Stimulated activated CD4-positive, alpha-beta T cell treated with anti-CD3 and anti-CD28 coated beads, Interleukin-2, amount 100 ng/mL, for 4 hours (primary cell): ENCODE data around the gene PAPPA.

Experiments
- DNase-seq: peaks from one replicate; pipeline ENCODE4 v3.0.0-alpha.2; 2020; ENCODE audit warnings: low read depth

PAPPA gene

DNA sequence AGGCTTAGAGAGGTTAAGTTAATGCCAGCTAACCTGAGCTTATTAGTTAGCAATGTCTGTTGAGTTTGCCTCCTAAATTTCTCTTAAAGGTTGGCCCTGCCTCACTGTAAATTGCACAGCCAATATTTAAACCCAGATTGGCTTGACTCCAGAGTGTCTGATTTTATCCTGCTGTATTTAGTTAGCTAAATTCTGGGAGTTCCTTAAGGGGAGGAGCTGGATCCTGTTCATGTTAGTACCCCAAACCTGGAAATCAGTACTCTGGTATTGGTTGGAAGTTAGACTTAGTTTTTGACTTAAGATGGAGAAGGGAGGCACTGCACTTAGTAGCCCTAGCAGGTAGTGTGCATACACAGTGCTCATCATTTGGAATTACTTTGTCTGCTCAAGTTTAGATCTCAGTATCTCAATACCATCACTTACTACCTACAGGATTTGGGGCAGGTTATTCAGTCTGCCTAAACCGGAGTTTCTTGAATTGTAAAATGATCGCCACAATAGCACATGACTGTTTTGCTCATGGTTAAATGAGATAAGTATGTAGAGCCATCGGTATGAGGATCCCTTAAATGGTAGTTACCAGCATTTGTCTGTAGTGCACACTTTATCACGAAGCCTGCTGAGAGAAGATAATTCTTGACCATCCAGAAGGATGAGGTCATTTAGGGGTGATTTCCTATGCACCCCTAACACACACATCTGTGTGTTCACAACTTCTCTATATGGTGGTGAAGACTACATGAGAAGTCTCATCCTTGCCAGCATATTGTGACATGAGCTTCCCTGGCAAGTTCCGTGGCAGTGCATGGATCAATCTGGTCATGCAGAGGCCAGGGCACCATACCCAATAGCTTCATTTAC is 268.8 kb downstream of the PAPPA start:
- DNase-seq: no peak

DNA sequence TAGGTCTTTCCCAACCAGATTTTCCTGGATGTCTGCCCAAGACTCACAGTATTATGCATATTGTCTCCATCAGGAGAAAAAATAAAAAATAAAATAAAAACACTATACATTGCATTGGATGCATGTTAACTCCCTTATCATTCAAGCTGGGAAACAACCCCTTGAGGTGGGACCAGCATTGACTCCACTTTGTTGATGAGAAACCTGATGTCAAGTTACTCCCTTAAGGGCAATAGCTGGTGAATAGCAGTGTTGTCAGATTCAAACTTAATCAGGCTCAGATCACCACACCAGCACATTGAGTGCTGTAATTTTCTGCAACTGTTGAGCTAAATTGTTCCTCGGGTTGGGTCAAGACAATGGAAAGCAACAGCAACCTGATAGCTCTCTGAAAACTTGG is 269.6 kb downstream of the PAPPA start:
- no peak for DNase-seq

DNA sequence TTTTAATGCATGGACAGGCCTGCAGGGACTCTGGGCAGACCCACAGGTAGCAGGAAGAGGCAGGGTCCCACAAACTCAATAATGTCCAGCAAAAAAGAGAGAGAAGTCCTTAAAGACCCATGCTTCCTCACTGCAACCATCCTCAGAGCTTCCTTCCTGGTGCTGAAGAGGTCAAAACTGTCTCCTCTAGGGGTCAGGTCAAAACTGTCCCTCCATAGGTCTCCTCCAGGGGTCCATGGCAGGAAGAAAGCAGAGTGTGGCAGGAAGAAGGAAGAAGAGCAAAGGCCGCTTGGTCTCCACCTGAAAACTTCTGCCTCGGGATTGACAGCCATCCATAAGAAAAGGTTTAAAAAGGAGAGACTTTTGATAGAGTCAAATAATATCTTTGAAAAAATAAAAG is 271.7 kb downstream of the PAPPA start:
- no peak for DNase-seq

DNA sequence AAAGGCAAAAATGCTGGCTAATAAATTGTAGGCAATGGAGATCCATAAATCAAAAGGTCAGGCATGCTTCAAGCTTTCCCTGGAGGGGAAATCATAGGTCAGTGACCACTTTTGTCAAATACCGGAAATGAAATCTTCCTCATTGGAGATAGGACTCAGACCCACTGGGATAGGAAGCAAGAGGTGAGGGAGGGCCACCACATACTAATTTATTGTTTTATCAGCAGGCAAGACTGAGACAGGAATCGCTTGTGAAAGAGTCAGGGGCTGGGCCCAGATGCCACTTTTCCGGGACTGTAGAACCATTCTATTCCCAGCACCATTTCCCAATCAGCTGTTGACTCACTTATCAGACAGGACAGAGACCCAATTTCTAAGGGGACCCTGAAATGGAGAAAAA is 277.3 kb downstream of the PAPPA start:
- no peak for DNase-seq

DNA sequence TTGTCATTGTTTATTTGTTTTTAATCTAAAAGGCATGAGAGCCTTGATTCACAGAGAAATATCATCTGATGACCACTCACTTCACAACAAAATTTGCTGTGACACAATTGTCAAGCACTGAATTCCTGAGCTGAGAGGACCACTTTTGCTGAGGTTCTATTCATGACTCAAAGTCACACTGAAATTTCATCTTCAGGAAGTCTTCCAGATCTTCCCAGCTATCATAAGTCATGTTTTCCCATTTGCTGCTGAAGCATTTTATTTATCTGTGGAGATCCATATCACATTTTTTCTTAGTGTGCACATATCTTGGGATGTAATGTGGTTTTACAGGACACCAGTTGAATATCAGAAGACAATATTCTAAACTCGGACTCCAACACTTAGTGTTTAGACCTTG is 278.5 kb downstream of the PAPPA start:
- no peak for DNase-seq

DNA sequence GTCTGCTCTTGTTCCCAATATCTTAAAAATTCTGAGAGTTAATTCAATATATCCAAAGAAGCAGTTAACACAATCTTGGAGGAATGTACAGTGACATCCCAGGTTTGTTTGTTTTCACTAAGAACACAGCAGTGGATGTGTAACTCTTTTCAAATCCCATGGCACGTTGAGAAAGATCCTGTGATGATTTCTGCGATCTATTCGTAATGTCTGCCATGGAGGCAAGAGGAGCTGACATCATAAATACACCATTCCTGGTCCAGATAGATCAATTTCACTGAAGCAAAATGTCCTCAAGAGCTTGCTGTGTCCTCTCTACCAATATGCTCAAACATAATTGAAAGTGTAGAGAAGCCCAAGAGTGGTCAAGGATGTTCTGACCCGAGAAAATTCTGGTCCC is 280.7 kb downstream of the PAPPA start:
- no peak for DNase-seq

DNA sequence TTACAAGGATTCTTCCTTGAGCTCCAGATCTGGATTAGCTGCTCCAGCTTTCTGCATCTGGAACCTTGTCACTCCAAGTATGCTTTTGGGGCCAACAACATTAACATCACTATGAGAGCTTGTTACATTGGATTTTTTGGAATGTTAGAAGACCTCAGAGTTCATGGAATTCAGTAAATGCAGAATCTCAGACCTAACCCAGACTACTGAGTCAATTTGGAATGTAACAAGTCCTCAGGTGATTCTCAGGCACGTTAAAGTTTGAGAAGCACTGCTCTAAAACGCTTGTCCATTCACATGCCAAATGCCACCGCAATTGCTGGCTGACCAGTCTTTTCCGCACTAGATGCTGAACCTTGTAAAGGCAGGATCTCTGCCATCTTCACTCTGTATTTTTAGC is 282.1 kb downstream of the PAPPA start:
- no peak for DNase-seq

DNA sequence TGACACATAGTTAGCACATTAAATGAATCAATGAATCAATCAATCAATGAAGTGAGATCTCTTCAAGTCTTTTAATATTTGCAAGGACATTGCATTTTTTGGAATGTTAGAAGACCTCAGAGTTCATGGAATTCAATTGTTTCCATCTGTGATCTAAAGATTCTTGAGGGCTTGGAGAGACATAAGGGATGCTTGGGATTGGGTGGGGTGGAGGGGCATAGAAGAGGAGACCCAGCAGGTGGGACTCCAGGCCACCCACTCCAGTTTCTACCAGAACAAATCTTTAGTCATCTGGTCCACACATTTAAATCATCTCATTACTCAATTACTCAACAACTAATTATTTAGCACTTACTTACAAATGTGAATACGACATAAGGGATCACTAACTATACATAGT is 282.5 kb downstream of the PAPPA start:
- DNase-seq: no peak

DNA sequence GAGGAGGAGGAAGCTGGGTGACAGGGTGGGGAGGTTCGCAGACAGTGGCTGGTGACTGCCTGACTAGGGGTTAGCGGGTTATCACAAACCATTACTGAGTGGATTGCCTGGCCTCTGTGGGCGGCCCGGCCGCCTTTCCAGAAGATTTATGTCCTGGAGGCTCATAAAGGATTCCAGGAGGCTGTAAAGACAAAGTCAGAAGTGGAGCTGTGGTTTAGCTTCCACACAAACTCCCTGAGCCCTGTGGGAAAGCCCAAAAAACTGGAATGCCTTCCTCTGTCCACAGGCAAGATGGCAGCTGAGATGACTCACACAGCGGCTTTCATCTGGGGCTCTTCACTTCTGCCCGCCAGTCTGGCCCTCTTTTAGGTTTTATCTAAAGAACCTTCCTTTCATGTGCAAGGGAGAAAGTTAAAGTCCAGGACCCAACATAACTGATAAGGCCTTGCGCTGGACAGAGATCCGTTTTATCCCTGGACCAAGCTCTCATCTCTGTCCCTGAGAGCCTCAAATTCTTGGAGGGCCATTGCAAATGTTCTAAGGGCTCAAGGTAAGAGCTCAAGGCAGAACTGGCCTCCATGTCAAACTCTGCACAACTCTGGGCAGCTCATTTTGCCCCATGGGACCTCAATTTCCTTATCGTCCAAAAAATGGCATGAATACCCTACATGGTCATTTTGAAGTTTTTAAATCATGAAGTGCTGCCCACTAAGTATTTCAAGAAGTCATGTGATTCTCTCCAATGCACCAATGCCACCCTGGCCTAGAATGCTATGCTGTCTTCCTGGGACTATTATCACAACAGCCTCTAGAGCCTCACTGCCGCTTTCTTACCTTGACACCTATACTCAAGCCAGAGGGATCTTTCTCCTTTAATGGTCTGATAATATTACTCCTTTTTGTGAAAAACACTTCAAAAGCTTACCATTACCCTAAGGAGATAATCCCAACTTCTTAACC is 284.1 kb downstream of the PAPPA start:
- DNase-seq: no peak

DNA sequence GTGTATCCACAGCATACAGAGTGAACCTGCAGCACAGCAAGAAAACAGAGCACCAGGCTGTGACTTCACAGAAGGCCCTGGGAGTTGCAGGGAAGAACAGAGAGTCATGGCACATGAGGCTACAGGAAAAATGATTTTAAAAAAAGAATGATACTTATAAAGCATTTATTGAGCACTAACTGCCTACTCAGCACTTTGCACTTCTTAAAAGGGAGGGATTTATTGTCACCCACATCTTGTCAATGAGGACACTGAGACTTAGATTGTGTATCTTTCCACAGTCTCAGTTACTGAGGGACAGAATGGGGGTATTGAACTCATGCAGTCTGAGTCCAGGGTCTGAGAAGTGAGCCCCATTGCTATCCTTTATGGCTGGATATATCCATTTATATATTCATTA is 288.9 kb downstream of the PAPPA start:
- no peak for DNase-seq

DNA sequence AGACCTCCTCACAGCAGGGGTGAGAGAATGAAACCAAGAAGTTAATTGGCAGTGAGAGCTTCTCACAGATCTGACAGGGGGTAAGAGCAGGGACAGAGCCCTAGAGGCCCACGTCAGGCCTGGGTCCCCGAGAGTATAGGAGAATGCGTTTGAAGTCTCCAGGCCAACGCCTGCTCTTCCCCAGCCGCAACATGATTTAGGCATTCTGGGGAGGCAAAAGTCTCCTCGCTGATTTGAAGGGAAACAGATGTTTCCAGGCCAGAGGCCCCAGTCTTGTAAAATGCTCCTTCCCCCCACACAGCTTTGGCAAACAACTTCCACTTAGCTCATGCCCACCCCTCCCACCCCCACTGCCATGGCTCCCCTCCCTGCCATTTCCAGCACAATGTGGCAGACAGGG is 294.3 kb downstream of the PAPPA start:
- DNase-seq: no peak

DNA sequence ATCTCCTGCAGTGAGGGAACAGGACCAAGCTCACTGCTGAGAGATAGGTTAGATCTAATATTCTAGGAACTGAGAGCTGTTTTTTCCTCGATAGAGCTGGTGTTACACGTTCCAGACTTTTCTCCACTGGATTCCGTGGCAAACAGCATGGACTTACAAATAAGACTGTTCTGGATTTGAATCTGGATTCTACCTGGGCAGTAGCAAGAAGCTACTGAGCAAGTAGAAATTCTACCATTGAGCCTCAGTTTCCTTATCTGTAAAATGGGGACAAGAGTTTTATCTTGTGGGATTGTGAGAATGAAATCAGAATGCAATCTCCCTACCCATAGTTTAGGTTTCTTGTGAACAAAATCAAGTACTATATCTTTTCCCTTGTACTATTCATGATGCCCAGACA is 294.8 kb downstream of the PAPPA start:
- no peak for DNase-seq

DNA sequence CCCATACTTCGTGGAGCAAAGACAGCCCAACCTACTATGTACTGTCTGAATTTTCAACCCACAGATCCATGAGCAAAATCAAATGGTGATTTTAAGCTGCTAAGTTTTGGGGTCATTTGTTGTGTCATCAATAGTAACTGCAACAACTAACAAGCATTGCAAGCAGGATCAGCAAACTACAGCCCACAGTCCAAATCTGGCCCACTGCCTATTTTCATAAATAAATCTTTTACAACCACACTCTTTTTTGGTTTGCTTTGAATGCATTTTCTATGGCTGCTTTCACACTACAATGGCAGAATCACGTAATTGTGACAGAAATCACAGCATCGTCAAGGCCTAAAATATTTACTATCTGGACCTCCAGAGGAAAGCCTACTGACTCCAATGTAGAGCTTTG is 296.4 kb downstream of the PAPPA start:
- DNase-seq: no peak

DNA sequence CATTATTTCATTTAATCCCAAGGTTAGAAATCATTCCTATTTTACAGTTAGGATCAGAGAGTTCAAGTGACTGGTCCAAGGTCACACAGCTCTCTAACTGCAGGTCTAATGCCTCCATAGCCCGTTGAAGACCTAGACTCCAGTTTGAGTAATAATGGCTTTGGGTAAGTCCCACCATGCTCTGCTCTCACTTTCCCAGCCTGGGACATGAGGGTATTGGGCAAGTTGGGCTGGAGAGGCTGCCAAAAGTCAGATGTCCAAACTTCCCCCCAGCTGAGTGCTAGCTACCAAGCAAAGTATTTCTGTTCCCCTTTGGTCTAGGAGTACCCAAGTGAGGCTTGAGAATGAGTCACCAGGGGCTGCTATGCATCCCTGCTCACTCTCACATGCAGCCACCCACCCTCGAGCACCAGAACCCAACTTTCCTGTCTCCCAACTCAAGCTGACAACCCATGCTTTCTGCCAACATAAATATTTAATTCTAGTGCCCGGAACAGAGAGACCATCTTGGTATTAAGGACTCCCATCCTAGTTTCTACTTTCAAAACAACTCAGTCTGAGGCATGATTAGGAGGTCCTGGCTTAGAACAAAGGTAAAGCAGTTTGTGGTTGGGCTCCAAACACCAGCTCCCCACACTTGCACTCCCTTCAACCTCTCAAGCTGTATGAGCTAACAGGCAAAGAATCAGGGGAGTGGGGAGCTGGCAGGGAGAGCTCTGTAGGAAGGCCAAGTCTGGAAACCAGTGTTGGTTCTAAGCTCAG is 297.0 kb downstream of the PAPPA start:
- DNase-seq: no peak

DNA sequence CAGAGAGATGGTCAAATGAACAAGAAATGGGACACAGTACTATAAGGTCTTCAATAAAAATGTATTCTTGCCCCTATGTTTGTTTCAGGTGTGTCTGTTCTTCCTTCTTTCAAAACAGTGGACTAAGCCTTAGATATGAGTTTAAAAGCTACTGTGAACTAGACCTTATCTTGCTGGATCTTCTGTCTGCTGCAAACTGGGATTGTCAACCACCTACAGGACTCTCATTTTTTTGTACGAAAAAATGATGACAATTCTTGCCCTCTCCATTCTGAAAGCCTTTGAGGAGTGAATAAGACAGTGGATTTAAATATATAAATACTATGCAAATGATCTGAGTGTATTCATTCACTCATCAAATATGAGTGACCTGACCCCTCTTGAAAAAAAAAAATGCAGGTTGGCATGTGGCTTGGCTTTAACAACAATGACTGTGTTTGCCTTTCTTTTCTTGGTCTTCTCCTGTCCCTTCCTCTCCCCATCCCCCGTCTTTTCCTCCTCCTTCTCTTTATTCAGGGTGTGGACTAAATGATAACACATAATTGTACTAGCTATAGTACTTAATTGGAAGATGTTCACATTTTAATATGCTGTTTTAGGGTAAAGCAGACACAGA is 298.0 kb downstream of the PAPPA start:
- no peak for DNase-seq
